Endothelial cell of umbilical vein (primary cell): ENCODE results near the gene TMEM169. TPM values are rescaled to one million over a fixed set of nuclear protein-coding genes. Genes with fewer than 3 reads are reported as not detected.

Source experiments
- BruUV-seq: library from RNA; stranded (reverse); fragments of 400-500 nt; replicated peaks from 2 replicates; lab custom pipeline; 2021; lab: Mats Ljungman, UMichigan
- CTCF ChIA-PET: fragments of 300-600, 350-600 bp; sonication (Branson Sonifier 250); formaldehyde crosslinking; loops from one replicate; lab custom pipeline; 2021; ENCODE audit warnings: antibody characterized with exemption, inconsistent platforms; lab: Charles Lee
- POLR2A ChIA-PET: fragments of 300-600, 350-600 bp; sonication (Branson Sonifier 250); formaldehyde crosslinking; loops from one replicate; lab custom pipeline; 2021; ENCODE audit warnings: antibody characterized with exemption, inconsistent platforms; lab: Charles Lee
- DNase-seq: peaks from one replicate; pipeline ENCODE4 v3.0.0-alpha.2; 2011; ENCODE audit warnings: low read depth, low spot score
- FAIRE-seq: peaks from 2 replicates; lab custom pipeline; 2011; peaks lifted over from hg19 to GRCh38; lab: Jason Lieb, UNC
- H2AFZ ChIP-seq: 2 replicates; pipeline ENCODE4 v1.6.0; 2012; ENCODE audit warnings: low read depth, low read length, control low read depth, inconsistent platforms
- H3K27ac ChIP-seq: 2 replicates; pipeline ENCODE4 v1.5.1; 2011; ENCODE audit warnings: low read depth, mild to moderate bottlenecking, control low read depth, low read length, moderate library complexity; ENCODE audit not compliant: insufficient read depth
- H3K27me3 ChIP-seq, 2 experiments: 2 replicates each; pipeline versions ENCODE4 v1.6.0 to v1.6.1; 2011; ENCODE audit warnings: low read length in 2 of 2, mixed read lengths in 1 of 2; ENCODE audit not compliant: control insufficient read depth in 2 of 2, insufficient read depth in 2 of 2
- H3K36me3 ChIP-seq, 2 experiments: 2 replicates in 1 of 2; 3 replicates in 1 of 2; pipeline ENCODE4 v1.5.1; 2011; ENCODE audit warnings: low read length in 2 of 2, mild to moderate bottlenecking in 1 of 2, moderate library complexity in 1 of 2; ENCODE audit not compliant: control insufficient read depth in 2 of 2, insufficient read depth in 2 of 2; ENCODE audit errors: extremely low read depth in 1 of 2
- H3K4me1 ChIP-seq: 3 replicates; pipeline ENCODE4 v1.5.1; 2011; ENCODE audit warnings: mild to moderate bottlenecking, low read length; ENCODE audit not compliant: control insufficient read depth, insufficient read depth; ENCODE audit errors: extremely low read depth
- H3K4me2 ChIP-seq: 2 replicates; pipeline ENCODE4 v1.6.1; 2011; ENCODE audit warnings: low read length, control low read depth, mixed read lengths; ENCODE audit not compliant: insufficient read depth
- H3K4me3 ChIP-seq, 3 experiments: fragments of 200-600 bp in 1 of 3; sonication (generic), shearing (Covaris generic) in 1 of 3; replicated peaks in 1 of 3; 2 replicates each; pipeline ENCODE4 v1.5.1; 2011 to 2016; ENCODE audit warnings: control low read depth in 3 of 3, low read length in 3 of 3, mild to moderate bottlenecking in 2 of 3, inconsistent platforms in 1 of 3, low read depth in 1 of 3, moderate library complexity in 1 of 3; ENCODE audit not compliant: insufficient read depth in 1 of 3
- H3K79me2 ChIP-seq: 2 replicates; pipeline ENCODE4 v1.6.0; 2012; ENCODE audit warnings: low read length, inconsistent platforms; ENCODE audit not compliant: control insufficient read depth, insufficient read depth
- H3K9ac ChIP-seq: replicated peaks from 2 replicates; pipeline ENCODE3; 2011; ENCODE audit warnings: low read length, control low read depth; ENCODE audit not compliant: insufficient read depth; ENCODE audit errors: extremely low read depth
- H3K9me1 ChIP-seq: replicated peaks from 3 replicates; pipeline ENCODE4 v1.6.0; 2011; ENCODE audit warnings: mild to moderate bottlenecking, low read length; ENCODE audit not compliant: control insufficient read depth, insufficient read depth; ENCODE audit errors: extremely low read depth
- H3K9me3 ChIP-seq: replicated peaks from 2 replicates; pipeline ENCODE4 v1.5.1; 2012; ENCODE audit warnings: low read length, inconsistent platforms; ENCODE audit not compliant: control insufficient read depth, insufficient read depth
- H4K20me1 ChIP-seq: replicated peaks from 2 replicates; pipeline ENCODE3; 2011; ENCODE audit warnings: mild to moderate bottlenecking, low read length; ENCODE audit not compliant: control insufficient read depth, insufficient read depth; ENCODE audit errors: extremely low read depth
- CTCF ChIP-seq, 2 donors: IDR thresholded peaks; 1 replicate in 1 of 2; 2 replicates in 1 of 2; pipeline ENCODE4 v1.5.1; 2011; ENCODE audit warnings: low read length in 2 of 2, mild to moderate bottlenecking in 2 of 2, moderate library complexity in 2 of 2, control low read depth in 1 of 2, inconsistent platforms in 1 of 2, low read depth in 1 of 2; ENCODE audit not compliant: insufficient read depth in 1 of 2; ENCODE audit errors: extremely low read depth in 1 of 2
- EZH2 ChIP-seq: IDR thresholded peaks from 2 replicates; pipeline ENCODE4 v1.6.1; 2012; ENCODE audit warnings: borderline replicate concordance, low read depth, mild to moderate bottlenecking, moderate library complexity, low read length, inconsistent platforms; ENCODE audit not compliant: severe bottlenecking
- FOS ChIP-seq: IDR thresholded peaks from 2 replicates; pipeline ENCODE4 v1.6.1; 2011; ENCODE audit warnings: mild to moderate bottlenecking, low read length, moderate library complexity, borderline replicate concordance; ENCODE audit not compliant: insufficient read depth
- GATA2 ChIP-seq: IDR thresholded peaks from 2 replicates; pipeline ENCODE4 v1.7.0; 2011; ENCODE audit warnings: low read depth, mild to moderate bottlenecking, moderate library complexity, mixed read lengths, low read length; ENCODE audit not compliant: insufficient read length, insufficient read depth
- JUN ChIP-seq: IDR thresholded peaks from 2 replicates; pipeline ENCODE4 v1.6.1; 2011; ENCODE audit warnings: borderline replicate concordance, low read depth; ENCODE audit not compliant: insufficient read length, insufficient read depth
- MYC ChIP-seq: IDR thresholded peaks from one replicate; pipeline ENCODE4 v1.6.1; 2011; ENCODE audit warnings: mild to moderate bottlenecking, low read depth, low read length
- POLR2A ChIP-seq: IDR thresholded peaks from 2 replicates; pipeline ENCODE4 v1.6.1; 2012; ENCODE audit warnings: low read depth, mild to moderate bottlenecking, control low read depth, low read length
- POLR2AphosphoS5 ChIP-seq: IDR thresholded peaks from 2 replicates; pipeline ENCODE4 v1.6.1; 2012; ENCODE audit warnings: low read depth, mild to moderate bottlenecking, control low read depth, low read length, moderate library complexity; ENCODE audit not compliant: insufficient read depth
- dilution Hi-C: fragments of 300-500 bp; cut with MboI; formaldehyde crosslinking; loops from one replicate; pipeline ENCODE4 v1.15.0; 2019; ENCODE audit warnings: low sequenced_read_pairs; ENCODE audit not compliant: extremely low pct_ligation_motif_present
- intact Hi-C: fragments of 100-400 bp; cut with micrococcal nuclease; formaldehyde crosslinking; loops from one replicate; pipeline ENCODE4 v1.10.0; 2022
- polyA plus RNA-seq, 4 experiments: library from polyadenylated mRNA; depleted of rRNA in 3 of 4; stranded (reverse) in 3 of 4; unstranded in 1 of 4; fragments of >200 nt; gene quantifications; 2 replicates each; pipeline versions ENCODE4 v1.2.1 to v1.2.3, GENCODE V29; 2011 to 2012; ENCODE audit warnings: missing spikeins in 1 of 4
- total RNA-seq: library from RNA; stranded (reverse); gene quantifications from 2 replicates; pipeline ENCODE4 v1.2.3, GENCODE V29; 2021
- TF ChIP-seq, protein P1 (sequence below): IDR thresholded peaks from 2 replicates; pipeline ENCODE4 v1.6.1; 2011; ENCODE audit not compliant: insufficient read depth, insufficient read length

TMEM169 gene
- total and polyA plus RNA-seq, 2 donors (not counting 3 experiments of a cell fraction or from before 2014, with no cell fraction given), result 0.20 TPM; not detected in 1

GRCh38 chr2:216107320-216107719 lies 25.6 kb downstream of the TMEM169 start:
- Histone ChIP-seq H3K4me2 (no peak overlapping the region), H4K20me1 (no peaks in the 10 kb centered on the region), H3K9ac (no peak overlapping the region), H3K36me3 (peaks cover 2 to 12% of the 10 kb centered on the region in 2 experiments), H3K9me1 (no peaks in the 10 kb centered on the region), H3K27me3 (peaks cover 5 to 16% of the 10 kb centered on the region in 2 experiments), H3K27ac (no peak overlapping the region), H3K4me3 (no peak overlapping the region), H3K4me1 (peaks cover 19% of the 10 kb centered on the region), H3K9me3 (no peaks in the 10 kb centered on the region), H3K79me2 (peaks cover 32% of the 10 kb centered on the region), H2AFZ (peak overlapping the region; percentile 55)
- dilution Hi-C loops, result no loop called here
- intact Hi-C loops, result no loop called here
- no peak for TF ChIP-seq POLR2AphosphoS5
- no peak for TF ChIP-seq MYC
- no peak for TF ChIP-seq GATA2
- no peak for TF ChIP-seq JUN
- TF ChIP-seq FOS, result no peak
- TF ChIP-seq, protein P1, sequence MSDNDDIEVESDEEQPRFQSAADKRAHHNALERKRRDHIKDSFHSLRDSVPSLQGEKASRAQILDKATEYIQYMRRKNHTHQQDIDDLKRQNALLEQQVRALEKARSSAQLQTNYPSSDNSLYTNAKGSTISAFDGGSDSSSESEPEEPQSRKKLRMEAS, result no peak
- TF ChIP-seq POLR2A, result no peak
- TF ChIP-seq EZH2, result no peak
- ChIA-PET CTCF (interaction anchor here (0.8 kb wide), 1 partner anchor 26 kb away, joined by 4 read pairs; the partner anchor contains the start of genes PECR and TMEM169), POLR2A (no interaction called here)
- FAIRE-seq (no peak), DNase-seq (no peak)
- BruUV-seq, result no TSS peak

DNA sequence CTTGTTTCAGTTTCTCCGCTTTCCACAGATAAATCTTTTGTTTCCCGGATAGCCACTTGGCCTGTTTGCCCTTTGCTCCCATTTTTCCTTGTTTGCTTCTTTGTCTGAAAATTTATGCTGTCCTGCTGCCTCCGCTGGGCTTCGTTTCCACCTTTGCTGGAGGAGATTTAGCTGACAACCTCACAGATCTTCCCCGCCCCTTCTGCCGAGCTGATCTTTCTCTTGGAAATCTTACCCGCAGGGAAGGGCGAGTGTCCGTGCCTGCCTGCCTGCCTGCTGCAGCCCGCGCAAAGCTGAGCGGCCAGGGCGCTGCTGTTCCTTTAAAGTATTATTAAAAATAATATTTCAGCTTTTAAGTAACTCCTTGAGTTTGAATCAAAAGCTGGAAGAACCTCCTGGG lies 26.0 kb downstream of the TMEM169 start:
- dilution Hi-C loops, result no loop called here
- Histone ChIP-seq H3K36me3 (peaks cover 2 to 15% of the 10 kb centered on the region in 2 experiments), H2AFZ (peak overlapping the region; percentile 55), H3K9me3 (no peaks in the 10 kb centered on the region), H3K9me1 (no peaks in the 10 kb centered on the region), H3K27ac (no peak overlapping the region), H3K4me1 (peaks cover 19% of the 10 kb centered on the region), H3K27me3 (peaks cover 5 to 12% of the 10 kb centered on the region in 2 experiments), H4K20me1 (no peaks in the 10 kb centered on the region), H3K4me3 (no peak overlapping the region), H3K79me2 (peaks cover 36% of the 10 kb centered on the region), H3K4me2 (no peak overlapping the region), H3K9ac (no peak overlapping the region)
- no TSS peak for BruUV-seq
- CTCF ChIA-PET, result interaction anchor here (0.6 kb wide), 1 partner anchor 84 kb away, joined by 3 read pairs; no protein-coding TSS in a partner anchor
- TF ChIP-seq, protein P1, result no peak
- TF ChIP-seq POLR2AphosphoS5 (no peak), FOS (no peak), GATA2 (no peak), EZH2 (no peak), JUN (no peak), CTCF (IDR thresholded peaks at IDR 0.05; ENCODE audit: extremely low read depth in 1 of 2, insufficient read depth in 1 of 2, low read depth in 1 of 2, low read length in 2 of 2) (no peak)
- FAIRE-seq, result no peak
- intact Hi-C loops, result no loop called here
- POLR2A ChIA-PET, result no interaction called here
- no peak for DNase-seq
